Skeletal muscle satellite cell (primary cell): ENCODE data around the gene DUSP22.
"Not testable (repeated sequence)": the region's sequence is repeated elsewhere in the genome, so short reads cannot be mapped to it uniquely, and the experiment has no call there.

Experiments
- H3K27me3 ChIP-seq: 2 replicates; pipeline ENCODE4 v1.7.0; 2013; ENCODE audit warnings: low read length; ENCODE audit not compliant: control insufficient read depth, insufficient read depth
- H3K36me3 ChIP-seq: 2 replicates; pipeline ENCODE4 v1.7.0; 2013; ENCODE audit warnings: mild to moderate bottlenecking, control low read depth, low read length; ENCODE audit not compliant: insufficient read depth
- H3K4me1 ChIP-seq: 2 replicates; pipeline ENCODE4 v1.7.0; 2013; ENCODE audit warnings: low read length; ENCODE audit not compliant: control insufficient read depth, insufficient read depth
- H3K4me2 ChIP-seq: 2 replicates; pipeline ENCODE4 v1.7.0; 2013; ENCODE audit warnings: mild to moderate bottlenecking, low read length
- H3K4me3 ChIP-seq: 2 replicates; pipeline ENCODE4 v1.7.0; 2013; ENCODE audit warnings: low read length
- H3K9ac ChIP-seq: 2 replicates; pipeline ENCODE4 v1.7.0; 2013; ENCODE audit warnings: mild to moderate bottlenecking, low read depth, low read length, moderate library complexity
- H3K9me3 ChIP-seq: replicated peaks from 2 replicates; pipeline ENCODE4 v1.7.0; 2013; ENCODE audit warnings: mild to moderate bottlenecking, control low read depth, low read length

DUSP22 gene

DNA sequence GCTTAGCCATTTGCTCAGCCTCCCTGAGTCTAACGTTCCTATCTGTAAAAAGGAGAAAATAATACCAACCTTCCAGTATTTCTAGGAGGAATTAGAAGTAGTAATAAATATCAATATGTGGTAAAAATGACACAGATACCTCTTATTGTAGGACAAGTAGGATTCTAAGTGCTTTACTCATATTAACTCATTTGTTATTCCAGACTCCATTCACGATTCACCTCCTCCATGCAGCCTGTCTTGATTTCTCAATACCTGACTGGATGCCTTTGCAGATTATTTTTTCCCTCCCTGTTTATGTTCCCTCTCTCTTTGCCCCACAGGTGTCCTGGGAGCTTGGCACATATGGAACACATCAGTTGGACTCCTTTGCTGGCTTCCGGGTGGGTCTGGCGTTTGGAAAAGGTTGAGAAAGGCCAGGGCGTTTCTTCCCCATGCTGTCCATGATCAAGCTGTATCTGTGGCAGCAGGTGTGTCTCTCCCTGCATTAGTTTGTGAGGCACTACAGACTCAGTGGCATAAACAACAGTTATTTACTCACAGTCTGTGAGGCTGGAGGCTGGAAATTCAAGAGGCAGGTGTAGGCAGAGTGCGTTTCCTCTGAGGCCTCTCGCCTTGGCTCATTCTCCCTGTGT is 10.7 kb upstream of the DUSP22 start:
- no peaks in the 10 kb centered on the region for H3K4me1 ChIP-seq
- no peak overlapping the region for H3K9ac ChIP-seq
- no peaks in the 10 kb centered on the region for H3K36me3 ChIP-seq
- no peak overlapping the region for H3K4me3 ChIP-seq
- H3K4me2 ChIP-seq, result no peak overlapping the region
- peaks cover 27% of the 10 kb centered on the region for H3K27me3 ChIP-seq
- no peaks in the 10 kb centered on the region for H3K9me3 ChIP-seq

GRCh38 chr6:282177-282866 is 10.0 kb upstream of the DUSP22 start:
- H3K4me1 ChIP-seq, result no peaks in the 10 kb centered on the region
- no peak overlapping the region for H3K9ac ChIP-seq
- H3K4me3 ChIP-seq, result no peak overlapping the region
- H3K36me3 ChIP-seq, result no peaks in the 10 kb centered on the region
- peaks cover 27% of the 10 kb centered on the region for H3K27me3 ChIP-seq
- H3K9me3 ChIP-seq, result no peaks in the 10 kb centered on the region
- no peak overlapping the region for H3K4me2 ChIP-seq

GRCh38 chr6:282867-283416 is 9.3 kb upstream of the DUSP22 start:
- no peak overlapping the region for H3K4me2 ChIP-seq
- no peak overlapping the region for H3K4me3 ChIP-seq
- no peaks in the 10 kb centered on the region for H3K36me3 ChIP-seq
- peaks cover 27% of the 10 kb centered on the region for H3K27me3 ChIP-seq
- no peaks in the 10 kb centered on the region for H3K9me3 ChIP-seq
- H3K4me1 ChIP-seq, result no peaks in the 10 kb centered on the region
- H3K9ac ChIP-seq, result no peak overlapping the region

- Histone ChIP-seq H3K9me3 (no peaks in the 10 kb centered on the region), H3K9ac (no peak overlapping the region), H3K4me1 (no peaks in the 10 kb centered on the region), H3K4me3 (no peak overlapping the region), H3K36me3 (no peaks in the 10 kb centered on the region), H3K4me2 (no peak overlapping the region), H3K27me3 (peaks cover 21% of the 10 kb centered on the region)
Observed at GRCh38 chr6:284486-284885, 7.8 kb upstream of the DUSP22 start.

GRCh38 chr6:285030-285771 is 7.1 kb upstream of the DUSP22 start:
- Histone ChIP-seq H3K4me2 (no peak overlapping the region), H3K9ac (no peak overlapping the region), H3K36me3 (no peaks in the 10 kb centered on the region), H3K4me3 (no peak overlapping the region), H3K4me1 (no peaks in the 10 kb centered on the region), H3K9me3 (no peaks in the 10 kb centered on the region), H3K27me3 (peaks cover 21% of the 10 kb centered on the region)

GRCh38 chr6:285902-286301 is 6.4 kb upstream of the DUSP22 start:
- H3K36me3 ChIP-seq, H3K9ac ChIP-seq, H3K4me3 ChIP-seq, H3K9me3 ChIP-seq, H3K4me1 ChIP-seq, H3K4me2 ChIP-seq: not testable (repeated sequence)
- H3K27me3 ChIP-seq, result peaks cover 21% of the 10 kb centered on the region

GRCh38 chr6:286681-287488 is 5.4 kb upstream of the DUSP22 start:
- Histone ChIP-seq H3K4me2 (no peak overlapping the region), H3K4me1 (peaks cover 6% of the 10 kb centered on the region), H3K9me3 (no peaks in the 10 kb centered on the region), H3K36me3 (no peaks in the 10 kb centered on the region), H3K4me3 (no peak overlapping the region), H3K9ac (no peak overlapping the region), H3K27me3 (peaks cover 21% of the 10 kb centered on the region)

DNA sequence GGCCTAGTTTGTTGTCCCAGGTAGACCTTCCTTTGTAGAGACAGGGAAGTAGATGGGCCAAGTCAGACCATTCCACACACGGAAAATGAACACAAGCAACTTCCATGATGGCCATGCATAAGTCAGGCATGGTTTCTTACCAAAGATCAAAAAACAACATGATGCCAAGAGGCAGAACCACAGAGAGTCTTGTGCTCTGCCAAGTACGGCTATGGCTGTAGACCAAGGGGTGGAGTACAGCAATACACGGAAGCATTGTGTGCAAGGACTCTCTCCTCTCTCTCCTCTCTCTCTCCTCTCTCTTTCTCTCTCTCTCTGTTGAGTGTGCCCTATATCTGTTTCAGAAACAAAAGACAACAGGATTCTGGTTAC is 4.8 kb upstream of the DUSP22 start:
- Histone ChIP-seq H3K4me1 (peaks cover 6% of the 10 kb centered on the region), H3K9ac (no peak overlapping the region), H3K4me3 (no peak overlapping the region), H3K9me3 (no peaks in the 10 kb centered on the region), H3K27me3 (peaks cover 21% of the 10 kb centered on the region), H3K4me2 (no peak overlapping the region), H3K36me3 (no peaks in the 10 kb centered on the region)

DNA sequence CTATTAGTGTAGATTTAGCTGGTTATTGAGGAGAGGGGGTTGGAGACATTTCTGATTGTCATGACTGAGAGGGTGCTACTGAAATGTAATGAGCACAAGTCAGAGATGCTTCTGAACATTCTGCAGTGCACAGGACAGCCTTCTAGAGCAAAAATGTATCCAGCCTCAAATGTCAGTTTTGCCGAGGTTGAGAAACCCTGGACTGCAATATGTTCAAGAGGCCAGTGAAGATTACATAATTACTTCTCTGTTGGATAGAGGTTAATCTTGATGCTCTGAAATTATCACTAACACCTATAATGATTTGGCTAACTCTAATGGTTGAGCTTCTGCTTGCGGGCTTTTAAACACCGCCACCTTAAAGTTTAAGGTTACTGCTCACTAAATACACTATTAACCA is 3.4 kb upstream of the DUSP22 start:
- Histone ChIP-seq H3K4me2 (no peak overlapping the region), H3K4me3 (no peak overlapping the region), H3K9me3 (no peaks in the 10 kb centered on the region), H3K36me3 (no peaks in the 10 kb centered on the region), H3K9ac (no peak overlapping the region), H3K27me3 (peaks cover 10% of the 10 kb centered on the region), H3K4me1 (peaks cover 6% of the 10 kb centered on the region)

- H3K27me3 ChIP-seq, result peaks cover 7% of the 10 kb centered on the region
- peaks cover 6% of the 10 kb centered on the region for H3K4me1 ChIP-seq
- H3K4me3 ChIP-seq, result no peak overlapping the region
- no peaks in the 10 kb centered on the region for H3K9me3 ChIP-seq
- H3K9ac ChIP-seq, result no peak overlapping the region
- no peaks in the 10 kb centered on the region for H3K36me3 ChIP-seq
- no peak overlapping the region for H3K4me2 ChIP-seq
Observed at GRCh38 chr6:290111-290922, 2.0 kb upstream of the DUSP22 start.
